Measurements from ENCODE around the gene CD320. TPM values are rescaled to one million over a fixed set of nuclear protein-coding genes. Genes with fewer than 3 reads are reported as not detected.

CD320 gene
- total and polyA plus RNA-seq, 2 donors (not counting 1 experiment from before 2014, with no cell fraction given), result 30.5 to 32.6 TPM

- Histone ChIP-seq H4K20me1 (ENCODE audit: control insufficient read depth, insufficient read depth, low read length, poor library complexity, severe bottlenecking) (no peaks in the 10 kb centered on the region), H3K9ac (ENCODE audit: low read length) (no peak overlapping the region), H3K27me3 (replicated peaks in 1 of 4; ENCODE audit: control extremely low read depth in 1 of 4, control insufficient read depth in 3 of 4, insufficient read depth in 4 of 4, low read length in 3 of 4) (peaks cover 0 to 55% (median 15%) of the 10 kb centered on the region in 4 experiments), H3K4me1 (ENCODE audit: control insufficient read depth in 2 of 2, insufficient read depth in 2 of 2, low read length in 2 of 2) (peaks cover 16 to 19% of the 10 kb centered on the region in 2 donors), H3K4me2 (replicated peaks; ENCODE audit: low read depth, low read length, poor library complexity, severe bottlenecking) (no peak overlapping the region), H3K36me3 (replicated peaks in 1 of 2; ENCODE audit: control extremely low read depth in 1 of 2, control insufficient read depth in 1 of 2, extremely low read depth in 1 of 2, insufficient read depth in 2 of 2, low read length in 1 of 2) (no peaks in the 10 kb centered on the region), H2AFZ (ENCODE audit: insufficient read depth, low read depth, low read length, poor library complexity, severe bottlenecking) (no peak overlapping the region), H3K79me2 (ENCODE audit: control insufficient read depth, insufficient read depth, low read length) (no peaks in the 10 kb centered on the region), H3K27ac (ENCODE audit: low read length in 2 of 2) (no peak overlapping the region), H3K9me3 (ENCODE audit: control extremely low read depth in 1 of 3, control insufficient read depth in 2 of 3, insufficient read depth in 1 of 3, low read length in 2 of 3) (peaks cover 0 to 17% (median 0%) of the 10 kb centered on the region in 3 donors), H3K4me3 (ENCODE audit: control extremely low read depth in 1 of 5, extremely low read depth in 1 of 5, insufficient read depth in 1 of 5, low read depth in 2 of 5, low read length in 4 of 5) (no peak overlapping the region)
- ATAC-seq (ENCODE audit: low read depth), result no peak
- Mint-ChIP-seq H3K27me3 (peaks cover 33% of the 10 kb centered on the region), H3K4me1 (peaks cover 17% of the 10 kb centered on the region), H3K9me3 (ENCODE audit: insufficient read depth) (no peaks in the 10 kb centered on the region), H3K27ac (no peak overlapping the region), H3K4me3 (no peak overlapping the region)
- TF ChIP-seq EZH2 (IDR thresholded peaks at IDR 0.05; ENCODE audit: borderline replicate concordance, insufficient read depth, low read depth, low read length, poor library complexity, severe bottlenecking) (no peak), CTCF (IDR thresholded peaks at IDR 0.05) (no peak)
- ChIA-PET POLR2A (no interaction called here), CTCF (interaction anchor here (1.8 kb wide), 1 partner anchor 13 kb away, joined by 15 read pairs; no protein-coding TSS in a partner anchor)
- intact Hi-C loops (cut with micrococcal nuclease), result no loop called here
- WGBS (ENCODE audit: insufficient coverage), result 19% methylated on average over 15 of the region's 15 CpGs
- DNase-seq, result no peak
Measured at GRCh38 chr19:8340341-8341096, 32.4 kb upstream of the CD320 start.

- peaks cover 33% of the 10 kb centered on the region for H3K27me3 Mint-ChIP-seq
- H3K27ac Mint-ChIP-seq, result no peak overlapping the region
- H3K27ac ChIP-seq (ENCODE audit: low read length in 2 of 2), result no peak overlapping the region
- intact Hi-C loops (cut with micrococcal nuclease), result no loop called here
- no peaks in the 10 kb centered on the region for H3K9me3 Mint-ChIP-seq (ENCODE audit: insufficient read depth)
- no peaks in the 10 kb centered on the region for H4K20me1 ChIP-seq (ENCODE audit: control insufficient read depth, insufficient read depth, low read length, poor library complexity, severe bottlenecking)
- H3K4me3 Mint-ChIP-seq, result no peak overlapping the region
- no peak overlapping the region for H3K4me2 ChIP-seq (replicated peaks; ENCODE audit: low read depth, low read length, poor library complexity, severe bottlenecking)
- H3K4me1 Mint-ChIP-seq, result peaks cover 16% of the 10 kb centered on the region
- no peaks in the 10 kb centered on the region for H3K36me3 ChIP-seq (replicated peaks in 1 of 2; ENCODE audit: control extremely low read depth in 1 of 2, control insufficient read depth in 1 of 2, extremely low read depth in 1 of 2, insufficient read depth in 2 of 2, low read length in 1 of 2)
- no peak overlapping the region for H2AFZ ChIP-seq (ENCODE audit: insufficient read depth, low read depth, low read length, poor library complexity, severe bottlenecking)
- WGBS (ENCODE audit: insufficient coverage), result 100% methylated on average over 2 of the region's 6 CpGs
- peaks cover 0 to 51% (median 13%) of the 10 kb centered on the region in 4 experiments for H3K27me3 ChIP-seq (replicated peaks in 1 of 4; ENCODE audit: control extremely low read depth in 1 of 4, control insufficient read depth in 3 of 4, insufficient read depth in 4 of 4, low read length in 3 of 4)
- CTCF ChIA-PET, result interaction anchor here (0.6 to 1.2 kb wide), 2 partner anchors 11 to 195 kb away, joined by 3 read pairs; no protein-coding TSS in a partner anchor
- no peak overlapping the region for H3K9ac ChIP-seq (ENCODE audit: low read length)
- DNase-seq, result no peak
- ATAC-seq (ENCODE audit: low read depth), result no peak
- H3K4me1 ChIP-seq (ENCODE audit: control insufficient read depth in 2 of 2, insufficient read depth in 2 of 2, low read length in 2 of 2), result peaks cover 19 to 24% of the 10 kb centered on the region in 2 donors
- TF ChIP-seq CTCF (IDR thresholded peaks at IDR 0.05) (no peak), EZH2 (IDR thresholded peaks at IDR 0.05; ENCODE audit: borderline replicate concordance, insufficient read depth, low read depth, low read length, poor library complexity, severe bottlenecking) (no peak)
- POLR2A ChIA-PET, result no interaction called here
- H3K4me3 ChIP-seq (ENCODE audit: control extremely low read depth in 1 of 5, extremely low read depth in 1 of 5, insufficient read depth in 1 of 5, low read depth in 2 of 5, low read length in 4 of 5), result no peak overlapping the region
- no peaks in the 10 kb centered on the region for H3K79me2 ChIP-seq (ENCODE audit: control insufficient read depth, insufficient read depth, low read length)
- peaks cover 0 to 22% (median 0%) of the 10 kb centered on the region in 3 donors for H3K9me3 ChIP-seq (ENCODE audit: control extremely low read depth in 1 of 3, control insufficient read depth in 2 of 3, insufficient read depth in 1 of 3, low read length in 2 of 3)
Measured at GRCh38 chr19:8338835-8339234, 30.7 kb upstream of the CD320 start.

All from B cell (primary cell).